ENCODE data around the gene NT5DC1.

NT5DC1 gene

GRCh38 chr6:116298973-116299372, 198.3 kb downstream of the NT5DC1 start:
- in situ Hi-C loops (cut with HindIII; ENCODE audit: low sequenced_read_pairs), result no loop called here

Data from endothelial cell of hepatic sinusoid (primary cell).